ENCODE data around the gene FHIT. TPM values are rescaled to one million over a fixed set of nuclear protein-coding genes. Genes with fewer than 3 reads are reported as not detected.

Gene FHIT
- total RNA-seq, 1 experiment from 2014 or later, result 20.1 TPM

- no peaks in the 10 kb centered on the region for H3K9me3 Mint-ChIP-seq (ENCODE audit: unreplicated experiment)
- intact Hi-C loops (cut with micrococcal nuclease), result no loop called here
- H3K4me1 Mint-ChIP-seq (ENCODE audit: insufficient read depth, unreplicated experiment), result no peaks in the 10 kb centered on the region
- H3K36me3 Mint-ChIP-seq (ENCODE audit: insufficient read depth, unreplicated experiment), result no peaks in the 10 kb centered on the region
- POLR2A ChIA-PET, result no interaction called here
- H3K4me3 Mint-ChIP-seq (ENCODE audit: unreplicated experiment), result no peak overlapping the region
- H3K27ac Mint-ChIP-seq (ENCODE audit: low read depth, unreplicated experiment), result no peak overlapping the region
- TF ChIP-seq CTCF (IDR thresholded peaks at IDR 0.05; ENCODE audit: unreplicated experiment), result no peak
- CTCF ChIA-PET, result no interaction called here
- no TSS peak for BruUV-seq (replicated peaks)
- DNase-seq (ENCODE audit: unreplicated experiment), result no peak
- H3K27me3 Mint-ChIP-seq (ENCODE audit: insufficient read depth, unreplicated experiment), result no peaks in the 10 kb centered on the region
Measured at GRCh38 chr3:60269829-60270266, 981.4 kb downstream of the FHIT start.

- CTCF ChIA-PET, result no interaction called here
- no peak for DNase-seq (ENCODE audit: unreplicated experiment)
- Mint-ChIP-seq H3K4me1 (ENCODE audit: insufficient read depth, unreplicated experiment) (no peaks in the 10 kb centered on the region), H3K36me3 (ENCODE audit: insufficient read depth, unreplicated experiment) (no peaks in the 10 kb centered on the region), H3K9me3 (ENCODE audit: unreplicated experiment) (no peaks in the 10 kb centered on the region), H3K4me3 (ENCODE audit: unreplicated experiment) (no peak overlapping the region), H3K27me3 (ENCODE audit: insufficient read depth, unreplicated experiment) (no peaks in the 10 kb centered on the region), H3K27ac (ENCODE audit: low read depth, unreplicated experiment) (no peak overlapping the region)
- intact Hi-C loops (cut with micrococcal nuclease), result no loop called here
- POLR2A ChIA-PET, result no interaction called here
- BruUV-seq (replicated peaks), result no TSS peak
- no peak for TF ChIP-seq CTCF (IDR thresholded peaks at IDR 0.05; ENCODE audit: unreplicated experiment)
Measured at GRCh38 chr3:60269377-60269776, 981.9 kb downstream of the FHIT start.

GRCh38 chr3:60268123-60268522 lies 983.1 kb downstream of the FHIT start:
- Mint-ChIP-seq H3K4me3 (ENCODE audit: unreplicated experiment) (no peak overlapping the region), H3K27me3 (ENCODE audit: insufficient read depth, unreplicated experiment) (no peaks in the 10 kb centered on the region), H3K27ac (ENCODE audit: low read depth, unreplicated experiment) (no peak overlapping the region), H3K9me3 (ENCODE audit: unreplicated experiment) (no peaks in the 10 kb centered on the region), H3K4me1 (ENCODE audit: insufficient read depth, unreplicated experiment) (no peaks in the 10 kb centered on the region), H3K36me3 (ENCODE audit: insufficient read depth, unreplicated experiment) (no peaks in the 10 kb centered on the region)
- DNase-seq (ENCODE audit: unreplicated experiment), result no peak
- TF ChIP-seq CTCF (IDR thresholded peaks at IDR 0.05; ENCODE audit: unreplicated experiment), result no peak
- CTCF ChIA-PET, result interaction anchor here (0.6 kb wide), 1 partner anchor 65 kb away, joined by 4 read pairs; no protein-coding TSS in a partner anchor
- BruUV-seq (replicated peaks), result no TSS peak
- POLR2A ChIA-PET, result no interaction called here
- intact Hi-C loops (cut with micrococcal nuclease), result loop anchor here (1.0 kb wide), 1 partner anchor 27 kb away; no protein-coding TSS in a partner anchor

GRCh38 chr3:60266444-60266843 lies 984.8 kb downstream of the FHIT start:
- Mint-ChIP-seq H3K27ac (ENCODE audit: low read depth, unreplicated experiment) (no peak overlapping the region), H3K36me3 (ENCODE audit: insufficient read depth, unreplicated experiment) (no peaks in the 10 kb centered on the region), H3K4me3 (ENCODE audit: unreplicated experiment) (no peak overlapping the region), H3K9me3 (ENCODE audit: unreplicated experiment) (no peaks in the 10 kb centered on the region), H3K27me3 (ENCODE audit: insufficient read depth, unreplicated experiment) (no peaks in the 10 kb centered on the region), H3K4me1 (ENCODE audit: insufficient read depth, unreplicated experiment) (no peaks in the 10 kb centered on the region)
- ChIA-PET POLR2A (no interaction called here), CTCF (no interaction called here)
- no peak for TF ChIP-seq CTCF (IDR thresholded peaks at IDR 0.05; ENCODE audit: unreplicated experiment)
- intact Hi-C loops (cut with micrococcal nuclease), result no loop called here
- no peak for DNase-seq (ENCODE audit: unreplicated experiment)
- BruUV-seq (replicated peaks), result no TSS peak

All from MCF 10A (cell line).